HEK293 (cell line): ENCODE data around the gene PTGFRN.

Source experiments
- CTCF ChIA-PET: fragments of 350-600 bp; formaldehyde crosslinking; extraction: SDS; loops from one replicate; lab custom pipeline; 2021; ENCODE audit warnings: antibody characterized with exemption; lab: Yijun Ruan, JAX
- POLR2A ChIA-PET: fragments of 300-600 bp; formaldehyde crosslinking; extraction: SDS; loops from one replicate; lab custom pipeline; 2020; ENCODE audit warnings: antibody characterized with exemption, inconsistent platforms; lab: Yijun Ruan, JAX
- H3K27ac ChIP-seq: fragments of 200-500 bp; sonication (Bioruptor generic); 2 replicates; pipeline ENCODE4 v1.5.1; 2014; ENCODE audit warnings: low read depth, low read length, control low read depth, inconsistent platforms; ENCODE audit errors: extremely low read depth
- H3K36me3 ChIP-seq, 2 experiments: fragments of 200-500 bp in 1 of 2; sonication (Bioruptor generic) in 1 of 2; 1 replicate in 1 of 2; 2 replicates in 1 of 2; pipeline ENCODE4 v1.5.1; 2014 to 2017; ENCODE audit warnings: inconsistent platforms in 2 of 2, low read length in 2 of 2; ENCODE audit not compliant: control insufficient read depth in 2 of 2, insufficient read depth in 1 of 2
- H3K4me1 ChIP-seq: fragments of 200-500 bp; sonication (Bioruptor generic); 2 replicates; pipeline ENCODE4 v1.5.1; 2014; ENCODE audit warnings: mild to moderate bottlenecking, low read length, inconsistent platforms; ENCODE audit not compliant: control insufficient read depth, insufficient read depth
- H3K4me3 ChIP-seq: 2 replicates; pipeline ENCODE4 v1.5.1; 2011; ENCODE audit warnings: low read depth, mild to moderate bottlenecking, control low read depth, low read length, moderate library complexity
- H3K9me3 ChIP-seq: fragments of 200-500 bp; sonication (Bioruptor generic); 2 replicates; pipeline ENCODE4 v1.5.1; 2014; ENCODE audit warnings: low read depth, low read length, inconsistent platforms; ENCODE audit not compliant: control insufficient read depth, insufficient read depth
- PBX3 ChIP-seq: sonication (generic); formaldehyde crosslinking; IDR thresholded peaks from 2 replicates; pipeline ENCODE4 v1.8.1; 2022; ENCODE audit warnings: mild to moderate bottlenecking, moderate library complexity, missing genetic modification reagents
- SP3 ChIP-seq: fragments of 450-650 bp; formaldehyde crosslinking; IDR thresholded peaks from 2 replicates; pipeline ENCODE4 v1.5.1; 2016; ENCODE audit warnings: missing biosample characterization, missing genetic modification characterization
- ZBTB48 ChIP-seq: fragments of 450-650 bp; formaldehyde crosslinking; IDR thresholded peaks from 2 replicates; pipeline ENCODE4 v1.5.1; 2016; ENCODE audit warnings: missing biosample characterization, missing genetic modification characterization
- ZFP3 ChIP-seq: fragments of 450-650 bp; formaldehyde crosslinking; IDR thresholded peaks from 2 replicates; pipeline ENCODE4 v1.5.1; 2016; ENCODE audit warnings: low read depth, missing biosample characterization, missing genetic modification characterization
- ZNF174 ChIP-seq: fragments of 450-650 bp; formaldehyde crosslinking; IDR thresholded peaks from 2 replicates; pipeline ENCODE4 v1.5.0; 2017; ENCODE audit warnings: missing biosample characterization, mild to moderate bottlenecking, missing genetic modification characterization
- ZNF221 ChIP-seq: fragments of 450-650 bp; formaldehyde crosslinking; IDR thresholded peaks from 2 replicates; pipeline ENCODE4 v1.5.1; 2017; ENCODE audit warnings: missing biosample characterization, missing genetic modification characterization, borderline replicate concordance
- ZNF518A ChIP-seq: fragments of 450-650 bp; formaldehyde crosslinking; conservative IDR thresholded peaks from 2 replicates; pipeline ENCODE4 v1.5.1; 2016; ENCODE audit warnings: low read depth, missing biosample characterization, missing genetic modification characterization
- ZNF548 ChIP-seq: fragments of 450-650 bp; formaldehyde crosslinking; IDR thresholded peaks from 2 replicates; pipeline ENCODE4 v1.5.1; 2016; ENCODE audit warnings: missing biosample characterization, missing genetic modification characterization
- ZNF555 ChIP-seq: fragments of 450-650 bp; formaldehyde crosslinking; conservative IDR thresholded peaks from 2 replicates; pipeline ENCODE4 v1.5.1; 2017; ENCODE audit warnings: missing biosample characterization, mild to moderate bottlenecking, missing genetic modification characterization, inconsistent platforms
- ZNF560 ChIP-seq: fragments of 450-650 bp; formaldehyde crosslinking; IDR thresholded peaks from 2 replicates; pipeline ENCODE4 v1.5.1; 2017; ENCODE audit warnings: missing biosample characterization, missing genetic modification characterization, borderline replicate concordance
- ZNF596 ChIP-seq: fragments of 450-650 bp; IDR thresholded peaks from 2 replicates; pipeline ENCODE4 v1.5.0; 2018; ENCODE audit warnings: missing biosample characterization, mild to moderate bottlenecking, missing genetic modification characterization, moderate library complexity
- ZNF623 ChIP-seq: fragments of 450-650 bp; formaldehyde crosslinking; IDR thresholded peaks from 2 replicates; pipeline ENCODE4 v1.5.1; 2016; ENCODE audit warnings: missing biosample characterization, missing genetic modification characterization
- ZNF658 ChIP-seq: fragments of 450-650 bp; formaldehyde crosslinking; IDR thresholded peaks from 2 replicates; pipeline ENCODE4; 2016; ENCODE audit warnings: missing biosample characterization, missing genetic modification characterization
- ZSCAN4 ChIP-seq: fragments of 450-650 bp; formaldehyde crosslinking; IDR thresholded peaks from 2 replicates; pipeline ENCODE4 v1.5.1; 2017; ENCODE audit warnings: missing biosample characterization, missing genetic modification characterization
- TF ChIP-seq, protein P1 (sequence below): fragments of 450-650 bp; formaldehyde crosslinking; IDR thresholded peaks from 2 replicates; pipeline ENCODE4 v1.5.1; 2016; ENCODE audit warnings: missing biosample characterization, missing genetic modification characterization
- TF ChIP-seq, protein P2 (sequence below): fragments of 450-650 bp; formaldehyde crosslinking; IDR thresholded peaks from 2 replicates; pipeline ENCODE4 v1.5.1; 2017; ENCODE audit warnings: missing biosample characterization, missing genetic modification characterization
- TF ChIP-seq, protein P3 (sequence below): fragments of 450-650 bp; IDR thresholded peaks from 2 replicates; pipeline ENCODE4 v1.5.1; 2018; ENCODE audit warnings: missing biosample characterization, missing genetic modification characterization

Gene PTGFRN

DNA sequence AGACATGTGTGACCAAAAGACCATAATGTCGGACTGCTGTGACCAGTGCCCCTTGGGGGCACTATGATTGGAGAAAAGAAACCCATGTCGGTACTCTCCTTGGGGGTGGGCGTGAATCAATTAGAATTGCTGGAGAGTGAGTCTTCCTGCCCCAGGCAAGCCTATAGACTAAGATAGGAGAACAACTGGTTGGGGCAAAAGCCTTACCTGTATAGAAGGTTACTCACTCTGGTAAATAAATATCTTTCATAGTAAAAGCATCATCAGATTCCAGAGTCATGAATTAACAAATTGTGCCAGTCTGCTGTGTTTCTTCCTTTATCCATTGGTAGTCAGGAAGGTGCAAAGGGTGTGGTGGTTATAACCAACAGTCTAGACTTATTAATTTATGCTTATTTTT is 2.9 kb upstream of the PTGFRN start:
- ChIA-PET CTCF (no interaction called here), POLR2A (no interaction called here)
- Histone ChIP-seq H3K4me3 (no peak overlapping the region), H3K9me3 (no peaks in the 10 kb centered on the region), H3K27ac (no peak overlapping the region), H3K36me3 (no peaks in the 10 kb centered on the region)
- no peak for TF ChIP-seq PBX3 (CRISPR knock-in tag)
- TF ChIP-seq, protein P1, sequence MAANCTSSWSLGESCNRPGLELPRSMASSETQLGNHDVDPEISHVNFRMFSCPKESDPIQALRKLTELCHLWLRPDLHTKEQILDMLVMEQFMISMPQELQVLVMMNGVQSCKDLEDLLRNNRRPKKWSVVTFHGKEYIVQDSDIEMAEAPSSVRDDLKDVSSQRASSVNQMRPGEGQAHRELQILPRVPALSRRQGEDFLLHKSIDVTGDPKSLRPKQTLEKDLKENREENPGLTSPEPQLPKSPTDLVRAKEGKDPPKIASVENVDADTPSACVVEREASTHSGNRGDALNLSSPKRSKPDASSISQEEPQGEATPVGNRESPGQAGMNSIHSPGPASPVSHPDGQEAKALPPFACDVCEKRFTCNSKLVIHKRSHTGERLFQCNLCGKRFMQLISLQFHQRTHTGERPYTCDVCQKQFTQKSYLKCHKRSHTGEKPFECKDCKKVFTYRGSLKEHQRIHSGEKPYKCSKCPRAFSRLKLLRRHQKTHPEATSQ = no peak
- TF ChIP-seq, protein P2, sequence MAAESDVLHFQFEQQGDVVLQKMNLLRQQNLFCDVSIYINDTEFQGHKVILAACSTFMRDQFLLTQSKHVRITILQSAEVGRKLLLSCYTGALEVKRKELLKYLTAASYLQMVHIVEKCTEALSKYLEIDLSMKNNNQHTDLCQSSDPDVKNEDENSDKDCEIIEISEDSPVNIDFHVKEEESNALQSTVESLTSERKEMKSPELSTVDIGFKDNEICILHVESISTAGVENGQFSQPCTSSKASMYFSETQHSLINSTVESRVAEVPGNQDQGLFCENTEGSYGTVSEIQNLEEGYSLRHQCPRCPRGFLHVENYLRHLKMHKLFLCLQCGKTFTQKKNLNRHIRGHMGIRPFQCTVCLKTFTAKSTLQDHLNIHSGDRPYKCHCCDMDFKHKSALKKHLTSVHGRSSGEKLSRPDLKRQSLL (tag by site-specific recombination) = no peak
- no peak for TF ChIP-seq ZNF560
- TF ChIP-seq ZNF221 = no peak
- no peak for TF ChIP-seq SP3 (tag by site-specific recombination)
- TF ChIP-seq ZFP3 (tag by site-specific recombination) = no peak
- no peak for TF ChIP-seq ZNF658 (tag by site-specific recombination)
- TF ChIP-seq ZNF548 (tag by site-specific recombination) = no peak
- no peak for TF ChIP-seq ZNF596 (tag by site-specific recombination)
- no peak for TF ChIP-seq ZNF518A
- TF ChIP-seq ZNF174 (tag by site-specific recombination) = no peak
- no peak for TF ChIP-seq ZSCAN4 (tag by site-specific recombination)
- TF ChIP-seq ZNF623 (tag by site-specific recombination) = no peak
- TF ChIP-seq ZNF555 = no peak
- TF ChIP-seq, protein P3, sequence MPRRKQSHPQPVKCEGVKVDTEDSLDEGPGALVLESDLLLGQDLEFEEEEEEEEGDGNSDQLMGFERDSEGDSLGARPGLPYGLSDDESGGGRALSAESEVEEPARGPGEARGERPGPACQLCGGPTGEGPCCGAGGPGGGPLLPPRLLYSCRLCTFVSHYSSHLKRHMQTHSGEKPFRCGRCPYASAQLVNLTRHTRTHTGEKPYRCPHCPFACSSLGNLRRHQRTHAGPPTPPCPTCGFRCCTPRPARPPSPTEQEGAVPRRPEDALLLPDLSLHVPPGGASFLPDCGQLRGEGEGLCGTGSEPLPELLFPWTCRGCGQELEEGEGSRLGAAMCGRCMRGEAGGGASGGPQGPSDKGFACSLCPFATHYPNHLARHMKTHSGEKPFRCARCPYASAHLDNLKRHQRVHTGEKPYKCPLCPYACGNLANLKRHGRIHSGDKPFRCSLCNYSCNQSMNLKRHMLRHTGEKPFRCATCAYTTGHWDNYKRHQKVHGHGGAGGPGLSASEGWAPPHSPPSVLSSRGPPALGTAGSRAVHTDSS (tag by site-specific recombination) = no peak
- no peak for TF ChIP-seq ZBTB48
- TF ChIP-seq, all 188 proteins: peak for 0
- H3K4me1 ChIP-seq = peaks cover 5% of the 10 kb centered on the region; the same call in 1 of the 2 replicates
